Activated CD8-positive, alpha-beta T cell treated with anti-CD3 and anti-CD28 coated beads for 36 hours (primary cell): Measurements from ENCODE around the gene CFAP20DC. TPM values are rescaled to one million over a fixed set of nuclear protein-coding genes. Genes with fewer than 3 reads are reported as not detected.

ENCODE experiments used
- ATAC-seq: fragments of 200-7000 bp; cut with Tn5 transposase; one replicate; pipeline ENCODE4 v1.10.0; 2021; ENCODE audit warnings: mild to moderate bottlenecking, moderate library complexity
- CTCF ChIA-PET: fragments of 350-600 bp; sonication (Branson Sonifier 250); formaldehyde crosslinking; loops from one replicate; lab custom pipeline; 2021; ENCODE audit warnings: antibody characterized with exemption; lab: Charles Lee
- POLR2A ChIA-PET: fragments of 350-600 bp; sonication (Branson Sonifier 250); formaldehyde crosslinking; loops from one replicate; lab custom pipeline; 2021; ENCODE audit warnings: antibody characterized with exemption; lab: Charles Lee
- DNase-seq: peaks from one replicate; pipeline ENCODE4 v3.0.0-alpha.2; 2020
- H3K27ac Mint-ChIP-seq: one replicate; pipeline ENCODE4 v1.8.0; 2021; ENCODE audit warnings: mild to moderate bottlenecking, mixed read lengths
- H3K27me3 Mint-ChIP-seq: one replicate; pipeline ENCODE4 v1.8.0; 2021; ENCODE audit warnings: mixed read lengths
- H3K36me3 Mint-ChIP-seq: one replicate; pipeline ENCODE4 v1.8.0; 2021; ENCODE audit warnings: low read depth, mixed read lengths
- H3K4me1 Mint-ChIP-seq: one replicate; pipeline ENCODE4 v1.8.0; 2021; ENCODE audit warnings: low read depth, mixed read lengths
- H3K4me3 Mint-ChIP-seq: one replicate; pipeline ENCODE4 v1.8.0; 2021; ENCODE audit warnings: mild to moderate bottlenecking, moderate library complexity, mixed read lengths
- H3K9me3 Mint-ChIP-seq: one replicate; pipeline ENCODE4 v1.8.0; 2021; ENCODE audit warnings: mixed read lengths
- CTCF ChIP-seq: fragments of 200-600 bp; IDR thresholded peaks from one replicate; pipeline ENCODE4 v1.8.0; 2022; ENCODE audit warnings: antibody characterized with exemption, mild to moderate bottlenecking
- intact Hi-C: fragments of 100-400 bp; cut with micrococcal nuclease; formaldehyde crosslinking; loops from one replicate; pipeline ENCODE4 v1.10.0; 2022
- total RNA-seq, 2 experiments: library from RNA; stranded (reverse); gene quantifications; one replicate each; pipeline ENCODE4 v1.2.3, GENCODE V29; 2021

The CFAP20DC gene
- total RNA-seq, 2 experiments from 2014 or later, result 1.4 to 1.5 TPM

GRCh38 chr3:58755150-58755549 lies 294.7 kb downstream of the CFAP20DC start:
- TF ChIP-seq CTCF, result no peak
- no peaks in the 10 kb centered on the region for H3K4me1 Mint-ChIP-seq
- H3K27me3 Mint-ChIP-seq, result no peaks in the 10 kb centered on the region
- ChIA-PET CTCF (no interaction called here), POLR2A (interaction anchor here (0.6 kb wide), 1 partner anchor 117 kb away, joined by 3 read pairs; no protein-coding TSS in a partner anchor)
- no peak for DNase-seq
- no peak overlapping the region for H3K4me3 Mint-ChIP-seq
- H3K9me3 Mint-ChIP-seq, result no peaks in the 10 kb centered on the region
- no peak for ATAC-seq
- H3K27ac Mint-ChIP-seq, result no peak overlapping the region
- intact Hi-C loops, result no loop called here
- H3K36me3 Mint-ChIP-seq, result no peaks in the 10 kb centered on the region

- no peak for ATAC-seq
- DNase-seq, result no peak
- no peak overlapping the region for H3K27ac Mint-ChIP-seq
- H3K4me3 Mint-ChIP-seq, result no peak overlapping the region
- intact Hi-C loops, result no loop called here
- no peaks in the 10 kb centered on the region for H3K27me3 Mint-ChIP-seq
- CTCF ChIA-PET, result no interaction called here
- no peak for TF ChIP-seq CTCF
- H3K4me1 Mint-ChIP-seq, result no peaks in the 10 kb centered on the region
- no peaks in the 10 kb centered on the region for H3K36me3 Mint-ChIP-seq
- no peaks in the 10 kb centered on the region for H3K9me3 Mint-ChIP-seq
- POLR2A ChIA-PET, result no interaction called here
Observed at GRCh38 chr3:58754074-58754473, 295.8 kb downstream of the CFAP20DC start.

GRCh38 chr3:58751882-58752567 lies 297.8 kb downstream of the CFAP20DC start:
- DNase-seq, result no peak

GRCh38 chr3:58751235-58751634 lies 298.6 kb downstream of the CFAP20DC start:
- DNase-seq (no peak), ATAC-seq (no peak)
- Mint-ChIP-seq H3K27me3 (peaks cover 2% of the 10 kb centered on the region), H3K4me1 (no peaks in the 10 kb centered on the region), H3K4me3 (no peak overlapping the region), H3K36me3 (no peaks in the 10 kb centered on the region), H3K9me3 (no peaks in the 10 kb centered on the region), H3K27ac (no peak overlapping the region)
- intact Hi-C loops, result no loop called here
- ChIA-PET CTCF (no interaction called here), POLR2A (no interaction called here)
- no peak for TF ChIP-seq CTCF

More at GRCh38 chr3:58751882-58752567, 297.8 kb downstream of the CFAP20DC start:
- Mint-ChIP-seq H3K4me1 (no peaks in the 10 kb centered on the region), H3K27me3 (peaks cover 2% of the 10 kb centered on the region), H3K4me3 (no peak overlapping the region), H3K36me3 (no peaks in the 10 kb centered on the region), H3K9me3 (no peaks in the 10 kb centered on the region), H3K27ac (no peak overlapping the region)
- ChIA-PET POLR2A (no interaction called here), CTCF (no interaction called here)
- TF ChIP-seq CTCF, result no peak
- intact Hi-C loops, result no loop called here
- no peak for ATAC-seq

GRCh38 chr3:58749948-58750347 lies 299.9 kb downstream of the CFAP20DC start:
- Mint-ChIP-seq H3K36me3 (no peaks in the 10 kb centered on the region), H3K4me1 (no peaks in the 10 kb centered on the region), H3K9me3 (no peaks in the 10 kb centered on the region), H3K4me3 (no peak overlapping the region), H3K27me3 (peaks cover 2% of the 10 kb centered on the region), H3K27ac (no peak overlapping the region)
- intact Hi-C loops, result no loop called here
- CTCF ChIA-PET, result no interaction called here
- no peak for TF ChIP-seq CTCF
- POLR2A ChIA-PET, result no interaction called here
- DNase-seq (no peak), ATAC-seq (no peak)
